Activated CD8-positive, alpha-beta T cell treated with anti-CD3 and anti-CD28 coated beads for 36 hours (primary cell): Measurements from ENCODE around the gene NR4A1. TPM values are rescaled to one million over a fixed set of nuclear protein-coding genes. Genes with fewer than 3 reads are reported as not detected.

Experiments
- ATAC-seq: fragments of 200-7000 bp; cut with Tn5 transposase; one replicate; pipeline ENCODE4 v1.10.0; 2021; ENCODE audit warnings: mild to moderate bottlenecking, moderate library complexity
- CTCF ChIA-PET: fragments of 350-600 bp; sonication (Branson Sonifier 250); formaldehyde crosslinking; loops from one replicate; lab custom pipeline; 2021; ENCODE audit warnings: antibody characterized with exemption; lab: Charles Lee
- POLR2A ChIA-PET: fragments of 350-600 bp; sonication (Branson Sonifier 250); formaldehyde crosslinking; loops from one replicate; lab custom pipeline; 2021; ENCODE audit warnings: antibody characterized with exemption; lab: Charles Lee
- DNase-seq: peaks from one replicate; pipeline ENCODE4 v3.0.0-alpha.2; 2020
- H3K27ac Mint-ChIP-seq: one replicate; pipeline ENCODE4 v1.8.0; 2021; ENCODE audit warnings: mild to moderate bottlenecking, mixed read lengths
- H3K27me3 Mint-ChIP-seq: one replicate; pipeline ENCODE4 v1.8.0; 2021; ENCODE audit warnings: mixed read lengths
- H3K36me3 Mint-ChIP-seq: one replicate; pipeline ENCODE4 v1.8.0; 2021; ENCODE audit warnings: low read depth, mixed read lengths
- H3K4me1 Mint-ChIP-seq: one replicate; pipeline ENCODE4 v1.8.0; 2021; ENCODE audit warnings: low read depth, mixed read lengths
- H3K4me3 Mint-ChIP-seq: one replicate; pipeline ENCODE4 v1.8.0; 2021; ENCODE audit warnings: mild to moderate bottlenecking, moderate library complexity, mixed read lengths
- H3K9me3 Mint-ChIP-seq: one replicate; pipeline ENCODE4 v1.8.0; 2021; ENCODE audit warnings: mixed read lengths
- CTCF ChIP-seq: fragments of 200-600 bp; IDR thresholded peaks from one replicate; pipeline ENCODE4 v1.8.0; 2022; ENCODE audit warnings: antibody characterized with exemption, mild to moderate bottlenecking
- intact Hi-C: fragments of 100-400 bp; cut with micrococcal nuclease; formaldehyde crosslinking; loops from one replicate; pipeline ENCODE4 v1.10.0; 2022
- total RNA-seq, 2 experiments: library from RNA; stranded (reverse); gene quantifications; one replicate each; pipeline ENCODE4 v1.2.3, GENCODE V29; 2021

Gene NR4A1
- total RNA-seq, 2 experiments from 2014 or later, result 120 to 128 TPM

DNA sequence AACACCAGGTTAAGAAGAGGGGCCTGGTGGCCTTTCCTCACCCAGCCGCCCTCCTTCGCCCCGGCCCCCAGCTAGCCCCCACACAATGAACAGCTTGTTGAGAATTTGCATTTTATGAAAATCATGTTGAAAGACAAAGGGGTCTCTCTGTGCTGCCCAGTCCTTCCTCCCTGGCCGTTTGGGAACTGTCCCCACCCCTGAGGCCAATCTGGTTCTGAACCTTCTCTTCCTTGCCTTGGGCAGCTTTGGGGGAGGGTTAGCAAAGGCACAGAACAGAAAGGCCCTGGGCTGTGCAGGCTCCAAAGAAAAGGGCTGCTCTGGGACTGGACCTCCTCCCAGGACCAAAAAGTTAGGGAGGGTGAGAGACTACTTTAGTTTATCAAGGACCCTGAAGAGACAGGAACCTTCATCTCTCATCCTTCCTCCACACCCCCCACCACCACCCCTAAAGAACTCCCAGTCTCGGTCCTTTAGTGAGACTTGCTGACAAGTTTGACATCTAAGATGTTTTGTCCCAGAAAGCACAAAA, 43.2 kb upstream of the NR4A1 start:
- peaks cover 9% of the 10 kb centered on the region for H3K27me3 Mint-ChIP-seq
- peak overlapping the region; percentile 87 for H3K4me3 Mint-ChIP-seq
- intact Hi-C loops, result no loop called here
- ChIA-PET CTCF (interaction anchor here (16.6 kb wide), 1 partner anchor 14 kb away, joined by 332 read pairs; no protein-coding TSS in a partner anchor), POLR2A (interaction anchor here (1.2 to 5.4 kb wide), 2 partner anchors 13 to 14 kb away, joined by 4 to 74 read pairs; no protein-coding TSS in a partner anchor)
- H3K9me3 Mint-ChIP-seq, result no peaks in the 10 kb centered on the region
- peaks cover 15% of the 10 kb centered on the region for H3K4me1 Mint-ChIP-seq
- H3K27ac Mint-ChIP-seq, result peak overlapping the region; percentile 80
- ATAC-seq, result no peak
- TF ChIP-seq CTCF, result no peak
- peaks cover 16% of the 10 kb centered on the region for H3K36me3 Mint-ChIP-seq
- no peak for DNase-seq

DNA sequence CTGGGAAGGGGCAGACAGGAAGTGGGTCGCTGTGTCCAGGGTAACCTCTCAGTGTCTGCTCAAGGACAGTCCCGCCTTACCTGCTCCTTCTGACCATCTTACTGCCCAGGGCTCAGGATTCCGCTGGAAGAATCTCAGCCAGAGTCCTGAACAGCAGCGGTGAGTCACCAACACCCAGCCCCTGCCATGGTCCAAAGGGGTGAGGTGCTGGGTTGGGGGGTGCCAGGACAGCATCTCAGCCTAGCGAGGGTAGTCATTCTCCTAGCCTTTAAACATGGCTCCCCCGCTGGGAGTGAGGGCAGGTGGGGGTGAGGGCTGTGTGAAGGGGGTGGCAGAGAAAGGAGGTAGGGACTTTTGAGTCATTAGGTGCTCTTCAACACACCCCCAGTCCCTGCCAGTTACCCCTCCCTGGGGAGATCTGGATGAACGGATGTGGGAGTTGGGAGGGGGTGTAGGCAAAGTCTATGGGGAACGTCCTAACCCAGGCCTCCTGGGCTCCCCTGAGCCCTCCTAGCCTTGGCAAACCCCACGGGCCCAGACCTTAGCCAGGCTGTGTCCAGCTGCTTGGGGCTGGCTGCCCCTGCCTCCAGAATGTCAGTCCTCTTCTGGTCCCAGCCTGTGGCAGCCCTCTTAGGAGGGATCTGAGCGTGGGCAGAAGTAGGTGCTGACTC, 42.0 kb upstream of the NR4A1 start:
- Mint-ChIP-seq H3K9me3 (no peaks in the 10 kb centered on the region), H3K27me3 (peaks cover 9% of the 10 kb centered on the region), H3K27ac (peak overlapping the region; percentile 5), H3K36me3 (peaks cover 24% of the 10 kb centered on the region), H3K4me1 (peaks cover 15% of the 10 kb centered on the region), H3K4me3 (no peak overlapping the region)
- ATAC-seq (no peak), DNase-seq (no peak)
- ChIA-PET CTCF (interaction anchor here (1.0 to 16.6 kb wide), 2 partner anchors 13 to 16 kb away, joined by 4 to 332 read pairs; no protein-coding TSS in a partner anchor), POLR2A (interaction anchor here (1.0 to 5.4 kb wide), 2 partner anchors 12 to 13 kb away, joined by 3 to 74 read pairs; no protein-coding TSS in a partner anchor)
- no peak for TF ChIP-seq CTCF
- intact Hi-C loops, result no loop called here

DNA sequence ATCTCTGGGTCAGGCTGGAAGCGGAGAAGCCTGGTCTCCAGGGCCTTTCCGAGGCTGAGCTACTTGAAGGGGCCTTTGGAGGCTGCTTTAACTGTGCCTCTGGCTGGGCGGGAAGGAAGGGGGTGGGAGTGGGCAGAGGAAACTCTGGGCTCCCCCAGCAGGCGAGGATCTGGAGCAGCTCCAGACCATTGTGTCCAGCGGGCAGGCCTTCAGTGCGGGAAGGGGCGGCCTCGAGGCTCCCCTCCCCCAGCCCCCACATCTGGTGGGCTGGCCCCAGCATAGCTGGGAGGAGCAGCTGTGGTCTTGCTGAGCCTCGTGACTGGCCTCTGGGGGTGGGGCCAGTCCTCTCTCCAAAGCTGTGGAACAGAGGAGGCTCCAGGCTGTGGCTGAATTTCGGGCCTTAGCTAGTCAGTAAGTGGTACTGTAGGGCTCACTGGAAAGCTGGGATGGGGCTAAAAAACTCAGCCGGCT, 41.1 kb upstream of the NR4A1 start:
- no peak for ATAC-seq
- H3K27me3 Mint-ChIP-seq, result peaks cover 9% of the 10 kb centered on the region

GRCh38 chr12:52010692-52011601, 40.3 kb upstream of the NR4A1 start:
- CTCF ChIA-PET, result interaction anchor here (1.0 to 16.6 kb wide), 3 partner anchors 11 to 30 kb away, joined by 3 to 332 read pairs (median 3); no protein-coding TSS in a partner anchor
- intact Hi-C loops, result no loop called here
- H3K36me3 Mint-ChIP-seq, result peaks cover 24% of the 10 kb centered on the region
- POLR2A ChIA-PET, result interaction anchor here (5.4 kb wide), 1 partner anchor 12 kb away, joined by 74 read pairs; no protein-coding TSS in a partner anchor
- no peaks in the 10 kb centered on the region for H3K9me3 Mint-ChIP-seq
- DNase-seq, result no peak
- no peak for ATAC-seq
- peaks cover 4% of the 10 kb centered on the region for H3K27me3 Mint-ChIP-seq
- peaks cover 12% of the 10 kb centered on the region for H3K4me1 Mint-ChIP-seq
- H3K27ac Mint-ChIP-seq, result no peak overlapping the region
- no peak for TF ChIP-seq CTCF
- H3K4me3 Mint-ChIP-seq, result no peak overlapping the region

More for the DNA sequence above, 41.1 kb upstream of the NR4A1 start:
- H3K36me3 Mint-ChIP-seq, result peaks cover 24% of the 10 kb centered on the region
- no peak overlapping the region for H3K4me3 Mint-ChIP-seq
- no peak overlapping the region for H3K27ac Mint-ChIP-seq
- ChIA-PET POLR2A (interaction anchor here (1.0 to 5.4 kb wide), 2 partner anchors 12 to 13 kb away, joined by 3 to 74 read pairs; no protein-coding TSS in a partner anchor), CTCF (interaction anchor here (1.0 to 16.6 kb wide), 4 partner anchors 12 to 29 kb away, joined by 3 to 332 read pairs (median 4); no protein-coding TSS in a partner anchor)
- no peak for TF ChIP-seq CTCF
- intact Hi-C loops, result no loop called here
- peaks cover 15% of the 10 kb centered on the region for H3K4me1 Mint-ChIP-seq
- DNase-seq, result no peak
- H3K9me3 Mint-ChIP-seq, result no peaks in the 10 kb centered on the region
